GM18505 (cell line): ENCODE data around the gene SLC27A5.
A peak's percentile ranks its signal among the peaks of the same experiment; 100 is the strongest.
"Not testable (repeated sequence)": the region's sequence is repeated elsewhere in the genome, so short reads cannot be mapped to it uniquely, and the experiment has no call there.

Experiments
- ATAC-seq: cut with Tn5 transposase; IDR thresholded peaks from one replicate; pipeline ENCODE4 v1.9.1; 2021; ENCODE audit not compliant: unreplicated experiment
- POLR2A ChIP-seq: IDR thresholded peaks from 4 replicates; pipeline ENCODE4 v1.6.1; 2011; ENCODE audit warnings: borderline replicate concordance; ENCODE audit not compliant: insufficient read depth, insufficient read length; ENCODE audit errors: extremely low read depth

SLC27A5 gene

DNA sequence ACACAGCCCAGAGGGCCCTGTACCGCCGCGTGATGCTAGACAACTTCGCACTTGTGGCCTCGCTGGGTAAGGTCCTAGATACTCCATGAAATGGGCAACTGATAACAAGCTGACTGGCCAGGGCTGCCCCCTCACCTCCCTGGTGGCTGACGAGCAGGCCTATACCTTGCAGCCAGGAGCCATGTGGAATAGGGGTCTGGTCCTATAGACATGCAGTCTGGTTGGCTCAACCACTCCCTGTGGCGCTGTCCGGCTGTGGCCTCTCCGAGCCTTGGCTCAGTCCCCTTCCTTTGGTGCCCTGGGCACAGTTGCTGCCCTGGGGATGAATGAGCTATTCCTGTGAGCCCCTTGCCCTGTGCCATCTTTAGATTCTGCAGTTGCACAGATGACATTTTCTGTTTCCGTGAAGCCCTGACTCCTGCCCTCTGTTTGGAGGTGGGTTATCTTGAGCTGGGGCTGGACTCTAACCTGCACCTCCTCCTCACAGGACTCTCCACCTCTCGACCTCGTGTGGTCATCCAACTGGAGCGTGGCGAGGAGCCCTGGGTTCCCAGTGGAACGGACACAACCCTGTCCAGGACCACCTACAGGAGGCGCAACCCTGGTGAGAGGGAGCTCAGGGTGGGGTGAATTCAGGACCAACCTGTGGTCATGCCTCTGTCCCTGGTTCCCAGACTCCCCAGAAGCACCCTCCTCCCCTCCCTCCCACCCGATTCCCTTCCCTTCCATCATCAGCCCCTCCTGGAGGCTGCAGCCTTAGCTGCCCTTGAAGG lies 42.4 kb downstream of the SLC27A5 start:
- TF ChIP-seq POLR2A, result no peak
- no peak for ATAC-seq

- no peak for ATAC-seq
- no peak for TF ChIP-seq POLR2A
Observed at GRCh38 chr19:58468216-58468839, 43.5 kb downstream of the SLC27A5 start.

- peak; percentile 75 for TF ChIP-seq POLR2A
- ATAC-seq, result peak; percentile 95
Observed at GRCh38 chr19:58466760-58467589, 44.8 kb downstream of the SLC27A5 start, which contains the start of gene ZNF324. TSS of gene ZNF324 (plus strand) at chr19:58467080. CDS start at chr19:58469186, 2,106 bp downstream.

GRCh38 chr19:58466089-58466759 lies 45.6 kb downstream of the SLC27A5 start:
- TF ChIP-seq POLR2A, result no peak
- ATAC-seq, result peak; percentile 16

DNA sequence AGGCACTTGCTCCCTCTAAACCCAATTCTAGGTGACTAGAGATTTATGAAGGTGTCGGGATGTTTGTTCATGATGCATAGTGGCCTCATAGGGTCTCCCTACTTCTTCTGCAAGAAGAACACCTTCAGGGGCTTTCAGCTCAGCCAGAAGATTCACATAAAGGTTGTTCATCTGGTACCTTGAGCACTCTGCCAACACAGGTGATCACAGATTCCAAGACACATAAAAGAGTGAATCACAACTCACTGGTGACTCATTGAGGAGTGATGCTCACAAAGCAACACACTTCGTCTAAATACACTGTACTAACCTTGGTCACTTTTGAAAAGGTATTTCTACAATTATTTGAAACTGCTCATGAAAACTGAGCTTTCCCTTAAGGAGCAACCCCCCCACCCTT lies 51.8 kb downstream of the SLC27A5 start:
- no peak for TF ChIP-seq POLR2A
- no peak for ATAC-seq

- no peak for TF ChIP-seq POLR2A
- no peak for ATAC-seq
Observed at GRCh38 chr19:58456111-58456510, 55.7 kb downstream of the SLC27A5 start.

DNA sequence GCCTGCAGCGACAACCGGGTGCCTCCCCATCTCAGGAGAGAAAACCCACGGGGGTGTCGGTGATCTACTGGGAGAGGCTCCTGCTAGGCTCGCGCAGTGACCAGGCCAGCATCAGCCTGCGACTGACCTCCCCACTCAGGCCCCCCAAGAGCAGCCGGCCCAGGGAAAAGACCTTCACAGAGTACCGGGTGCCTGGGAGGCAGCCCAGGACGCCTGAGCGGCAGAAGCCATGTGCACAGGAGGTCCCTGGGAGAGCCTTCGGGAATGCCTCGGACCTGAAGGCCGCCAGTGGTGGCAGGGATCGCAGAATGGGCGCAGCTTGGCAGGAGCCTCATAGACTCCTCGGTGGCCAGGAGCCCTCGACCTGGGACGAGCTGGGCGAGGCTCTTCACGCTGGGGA lies 56.5 kb downstream of the SLC27A5 start:
- ATAC-seq, result no peak

DNA sequence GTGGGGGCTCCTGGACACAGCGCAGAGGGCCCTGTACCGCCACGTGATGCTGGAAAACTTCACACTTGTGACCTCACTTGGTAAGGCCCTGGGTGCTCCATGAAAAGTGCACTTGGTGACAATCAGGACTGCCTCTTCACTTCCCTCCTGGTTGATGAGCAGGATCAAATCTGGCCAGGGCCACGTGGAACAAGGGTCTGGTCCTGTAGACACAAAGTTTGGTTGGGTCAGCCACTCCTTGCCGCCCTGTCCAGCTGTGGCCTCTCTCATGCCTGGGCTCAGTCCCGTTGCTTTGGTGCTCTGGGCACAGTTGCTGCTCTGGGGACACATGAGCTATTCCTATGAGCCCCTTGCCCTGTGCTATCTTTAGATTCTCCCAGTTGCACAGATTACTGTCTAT lies 58.0 kb downstream of the SLC27A5 start:
- no peak for ATAC-seq
- no peak for TF ChIP-seq POLR2A

More for the DNA sequence above, 56.5 kb downstream of the SLC27A5 start:
- no peak for TF ChIP-seq POLR2A

GRCh38 chr19:58451358-58452101 lies 60.3 kb downstream of the SLC27A5 start, which contains the start of gene ZNF324B:
TSS of gene ZNF324B (plus strand) at chr19:58451622. CDS start at chr19:58453702, 2,080 bp downstream.
- peak; percentile 66 for TF ChIP-seq POLR2A
- ATAC-seq, result peak; percentile 85

- no peak for TF ChIP-seq POLR2A
- ATAC-seq, result no peak
Observed at GRCh38 chr19:58450856-58451357, 60.9 kb downstream of the SLC27A5 start.

DNA sequence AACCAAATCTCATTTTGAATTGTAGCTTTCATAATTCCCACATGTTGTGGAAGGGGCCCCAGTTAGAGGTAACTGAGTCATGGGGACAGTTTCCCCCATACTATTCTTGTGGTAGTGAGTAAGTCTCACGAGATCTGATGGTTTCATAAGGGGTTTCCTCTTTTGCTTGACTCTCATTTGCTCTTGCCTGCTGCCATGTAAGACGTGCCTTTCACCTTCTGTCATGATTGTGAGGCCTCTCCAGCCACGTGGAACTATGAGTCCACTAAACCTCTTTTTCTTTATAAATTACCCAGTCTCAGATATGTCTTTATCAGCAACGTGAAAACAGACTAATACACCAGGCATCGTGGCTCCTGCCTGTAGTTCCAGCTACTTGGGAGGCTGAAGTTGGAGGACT lies 61.8 kb downstream of the SLC27A5 start:
- not testable (repeated sequence) for ATAC-seq

GRCh38 chr19:58448860-58449259 lies 62.9 kb downstream of the SLC27A5 start:
- ATAC-seq, result not testable (repeated sequence)
